ENCODE measurements around the gene DYNC1H1.

Gene DYNC1H1

DNA sequence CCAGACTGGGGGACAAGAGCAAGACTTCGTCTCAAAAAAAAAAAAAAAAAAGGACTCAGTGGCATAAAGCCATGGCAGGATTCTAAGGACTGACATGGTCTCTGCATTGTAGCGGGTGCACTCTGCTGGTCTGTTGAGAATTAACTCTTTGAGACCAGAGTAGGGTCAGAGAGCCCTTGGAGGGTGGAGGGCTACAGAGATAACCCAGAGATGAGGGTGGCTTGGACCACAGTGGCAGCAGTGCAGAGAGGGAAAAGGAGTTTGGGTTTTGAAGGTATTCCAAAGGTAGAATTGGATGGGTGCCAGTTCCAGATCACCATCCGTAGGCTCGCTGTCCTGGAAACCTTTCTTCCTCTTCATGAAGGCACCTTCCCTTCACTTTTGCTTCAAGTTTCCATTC is 14.3 kb upstream of the DYNC1H1 start:
- Histone ChIP-seq H3K4me2 (ENCODE audit: low read length) (no peak overlapping the region), H3K9me2 (replicated peaks; ENCODE audit: control insufficient read depth, low read length) (no peaks in the 10 kb centered on the region)

DNA sequence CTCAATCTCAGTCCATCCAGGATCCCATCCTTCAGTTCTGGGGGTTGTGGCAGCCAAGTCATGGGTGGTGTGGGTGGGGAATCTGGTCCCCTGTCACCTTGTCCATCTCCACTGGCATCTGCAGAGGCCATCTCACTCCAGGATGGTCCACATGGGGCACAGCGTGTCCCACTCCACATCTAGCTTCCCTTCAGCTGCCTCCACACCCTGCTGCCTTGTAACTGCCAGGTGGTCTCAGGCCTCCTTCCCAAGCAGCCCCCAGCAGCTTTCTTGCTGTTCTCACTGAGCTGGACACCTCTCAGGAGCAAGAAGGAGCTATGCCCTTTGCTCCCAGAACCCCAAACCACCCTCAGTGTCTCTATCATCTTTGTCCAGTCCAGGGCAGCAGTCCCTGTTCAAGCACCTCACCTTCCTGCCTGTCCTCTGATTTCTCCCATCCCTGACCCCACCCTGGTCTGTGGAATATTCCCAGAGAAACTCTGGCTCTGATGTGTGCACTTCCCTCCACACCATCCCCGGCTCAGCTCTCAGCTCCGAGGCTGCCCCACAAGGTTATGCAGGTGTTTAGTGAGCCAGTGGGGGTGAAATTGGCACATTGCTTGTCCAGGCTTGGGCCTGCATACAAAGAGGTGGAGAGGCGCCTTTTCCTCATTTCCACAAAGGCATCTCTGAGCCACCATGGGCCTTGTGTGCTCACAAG is 13.7 kb upstream of the DYNC1H1 start:
- no peaks in the 10 kb centered on the region for H3F3A ChIP-seq (ENCODE audit: control insufficient read depth, insufficient read depth)
- peaks cover 3% of the 10 kb centered on the region for H3K36me3 ChIP-seq (ENCODE audit: control insufficient read depth, low read length)
- H3K4me2 ChIP-seq (ENCODE audit: low read length) = no peak overlapping the region
- no peak overlapping the region for H3K4me3 ChIP-seq (ENCODE audit: low read length)
- no peaks in the 10 kb centered on the region for H3K9me2 ChIP-seq (replicated peaks; ENCODE audit: control insufficient read depth, low read length)
- no peak overlapping the region for H3K27ac ChIP-seq (ENCODE audit: low read depth, low read length)
- TF ChIP-seq, protein P1, sequence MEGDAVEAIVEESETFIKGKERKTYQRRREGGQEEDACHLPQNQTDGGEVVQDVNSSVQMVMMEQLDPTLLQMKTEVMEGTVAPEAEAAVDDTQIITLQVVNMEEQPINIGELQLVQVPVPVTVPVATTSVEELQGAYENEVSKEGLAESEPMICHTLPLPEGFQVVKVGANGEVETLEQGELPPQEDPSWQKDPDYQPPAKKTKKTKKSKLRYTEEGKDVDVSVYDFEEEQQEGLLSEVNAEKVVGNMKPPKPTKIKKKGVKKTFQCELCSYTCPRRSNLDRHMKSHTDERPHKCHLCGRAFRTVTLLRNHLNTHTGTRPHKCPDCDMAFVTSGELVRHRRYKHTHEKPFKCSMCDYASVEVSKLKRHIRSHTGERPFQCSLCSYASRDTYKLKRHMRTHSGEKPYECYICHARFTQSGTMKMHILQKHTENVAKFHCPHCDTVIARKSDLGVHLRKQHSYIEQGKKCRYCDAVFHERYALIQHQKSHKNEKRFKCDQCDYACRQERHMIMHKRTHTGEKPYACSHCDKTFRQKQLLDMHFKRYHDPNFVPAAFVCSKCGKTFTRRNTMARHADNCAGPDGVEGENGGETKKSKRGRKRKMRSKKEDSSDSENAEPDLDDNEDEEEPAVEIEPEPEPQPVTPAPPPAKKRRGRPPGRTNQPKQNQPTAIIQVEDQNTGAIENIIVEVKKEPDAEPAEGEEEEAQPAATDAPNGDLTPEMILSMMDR (IDR thresholded peaks at IDR 0.05; ENCODE audit: low read depth, low read length, poor library complexity, severe bottlenecking) = no peak
- TF ChIP-seq EZH2phosphoT487 (IDR thresholded peaks at IDR 0.05; ENCODE audit: borderline replicate concordance, low read length) = no peak
- no peaks in the 10 kb centered on the region for H4K20me1 ChIP-seq (ENCODE audit: control insufficient read depth, insufficient read depth, low read depth, low read length)
- H3K79me2 ChIP-seq (ENCODE audit: control insufficient read depth, low read length) = peaks cover 21% of the 10 kb centered on the region
- peaks cover 8% of the 10 kb centered on the region for H3K4me1 ChIP-seq (ENCODE audit: control insufficient read depth, low read length)
- H3K27me3 ChIP-seq (ENCODE audit: control insufficient read depth, low read length) = no peaks in the 10 kb centered on the region
- H3K9me3 ChIP-seq (ENCODE audit: control insufficient read depth, insufficient read depth, low read length) = no peaks in the 10 kb centered on the region

More for the DNA sequence above, 14.3 kb upstream of the DYNC1H1 start:
- Histone ChIP-seq H3K27me3 (ENCODE audit: control insufficient read depth, low read length) (no peaks in the 10 kb centered on the region), H3F3A (ENCODE audit: control insufficient read depth, insufficient read depth) (no peaks in the 10 kb centered on the region), H3K27ac (ENCODE audit: low read depth, low read length) (no peak overlapping the region), H4K20me1 (ENCODE audit: control insufficient read depth, insufficient read depth, low read depth, low read length) (no peaks in the 10 kb centered on the region), H3K4me1 (ENCODE audit: control insufficient read depth, low read length) (peaks cover 8% of the 10 kb centered on the region), H3K4me3 (ENCODE audit: low read length) (no peak overlapping the region), H3K36me3 (ENCODE audit: control insufficient read depth, low read length) (peaks cover 3% of the 10 kb centered on the region), H3K9me3 (ENCODE audit: control insufficient read depth, insufficient read depth, low read length) (no peaks in the 10 kb centered on the region), H3K79me2 (ENCODE audit: control insufficient read depth, low read length) (peaks cover 21% of the 10 kb centered on the region)
- no peak for TF ChIP-seq EZH2phosphoT487 (IDR thresholded peaks at IDR 0.05; ENCODE audit: borderline replicate concordance, low read length)
- TF ChIP-seq, protein P1 (IDR thresholded peaks at IDR 0.05; ENCODE audit: low read depth, low read length, poor library complexity, severe bottlenecking) = no peak

- no peaks in the 10 kb centered on the region for H3K27me3 ChIP-seq (ENCODE audit: control insufficient read depth, low read length)
- peaks cover 8% of the 10 kb centered on the region for H3K4me1 ChIP-seq (ENCODE audit: control insufficient read depth, low read length)
- no peak overlapping the region for H3K4me2 ChIP-seq (ENCODE audit: low read length)
- TF ChIP-seq EZH2phosphoT487 (IDR thresholded peaks at IDR 0.05; ENCODE audit: borderline replicate concordance, low read length) = no peak
- TF ChIP-seq, protein P1 (IDR thresholded peaks at IDR 0.05; ENCODE audit: low read depth, low read length, poor library complexity, severe bottlenecking) = no peak
- no peaks in the 10 kb centered on the region for H3K9me3 ChIP-seq (ENCODE audit: control insufficient read depth, insufficient read depth, low read length)
- H3F3A ChIP-seq (ENCODE audit: control insufficient read depth, insufficient read depth) = no peaks in the 10 kb centered on the region
- no peaks in the 10 kb centered on the region for H3K36me3 ChIP-seq (ENCODE audit: control insufficient read depth, low read length)
- no peak overlapping the region for H3K4me3 ChIP-seq (ENCODE audit: low read length)
- no peak overlapping the region for H3K27ac ChIP-seq (ENCODE audit: low read depth, low read length)
- peaks cover 16% of the 10 kb centered on the region for H3K79me2 ChIP-seq (ENCODE audit: control insufficient read depth, low read length)
- no peaks in the 10 kb centered on the region for H4K20me1 ChIP-seq (ENCODE audit: control insufficient read depth, insufficient read depth, low read depth, low read length)
- no peaks in the 10 kb centered on the region for H3K9me2 ChIP-seq (replicated peaks; ENCODE audit: control insufficient read depth, low read length)
Measured at GRCh38 chr14:101953151-101953550, 11.2 kb upstream of the DYNC1H1 start.
